Fibroblast of lung (primary cell): ENCODE measurements around the gene KIAA1217. TPM values are rescaled to one million over a fixed set of nuclear protein-coding genes. Genes with fewer than 3 reads are reported as not detected.

Experiments
- DNase-seq, 2 donors: peaks; one replicate each; pipeline versions ENCODE4 v3.0.0 to v3.0.0-alpha.2; 2010; ENCODE audit warnings: low read depth in 2 of 2
- H2AFZ ChIP-seq: 2 replicates; pipeline ENCODE4 v1.5.1; 2012; ENCODE audit warnings: low read length, control low read depth, inconsistent platforms
- H3K27ac ChIP-seq: 2 replicates; pipeline ENCODE4 v1.5.1; 2011; ENCODE audit warnings: low read length, control low read depth; ENCODE audit not compliant: insufficient read depth
- H3K27me3 ChIP-seq: 2 replicates; pipeline ENCODE4 v1.5.1; 2011; ENCODE audit warnings: mild to moderate bottlenecking, low read length; ENCODE audit not compliant: control insufficient read depth, insufficient read depth
- H3K36me3 ChIP-seq: 2 replicates; pipeline ENCODE4 v1.5.1; 2011; ENCODE audit warnings: low read length; ENCODE audit not compliant: control insufficient read depth, insufficient read depth
- H3K4me1 ChIP-seq: 2 replicates; pipeline ENCODE4 v1.5.1; 2011; ENCODE audit warnings: low read length; ENCODE audit not compliant: control insufficient read depth, insufficient read depth; ENCODE audit errors: extremely low read depth
- H3K4me2 ChIP-seq: 2 replicates; pipeline ENCODE4 v1.5.1; 2011; ENCODE audit warnings: low read length, control low read depth; ENCODE audit not compliant: insufficient read depth; ENCODE audit errors: extremely low read depth
- H3K4me3 ChIP-seq, 4 experiments: fragments of 200-600 bp in 1 of 4; sonication (generic) in 1 of 4; replicated peaks in 1 of 4; 2 replicates each; pipeline ENCODE4 v1.5.1; 2011 to 2016; ENCODE audit warnings: low read length in 4 of 4, low read depth in 3 of 4, mild to moderate bottlenecking in 3 of 4, control low read depth in 2 of 4, inconsistent platforms in 1 of 4, mixed read lengths in 1 of 4; ENCODE audit not compliant: insufficient read depth in 1 of 4; ENCODE audit errors: control extremely low read depth in 1 of 4
- H3K79me2 ChIP-seq: 2 replicates; pipeline ENCODE4 v1.5.1; 2012; ENCODE audit warnings: mild to moderate bottlenecking, low read length, inconsistent platforms; ENCODE audit not compliant: control insufficient read depth, insufficient read depth
- H3K9ac ChIP-seq: 2 replicates; pipeline ENCODE4 v1.5.1; 2011; ENCODE audit warnings: mild to moderate bottlenecking, low read length, control low read depth; ENCODE audit not compliant: insufficient read depth
- H3K9me3 ChIP-seq: 2 replicates; pipeline ENCODE4 v1.5.1; 2012; ENCODE audit warnings: low read depth, low read length; ENCODE audit not compliant: control insufficient read depth, insufficient read depth
- H4K20me1 ChIP-seq: 2 replicates; pipeline ENCODE4 v1.5.1; 2011; ENCODE audit warnings: low read length; ENCODE audit not compliant: control insufficient read depth, insufficient read depth; ENCODE audit errors: extremely low read depth
- EZH2 ChIP-seq: IDR thresholded peaks from 2 replicates; pipeline ENCODE4 v1.5.1; 2012; ENCODE audit warnings: low read length, control low read depth, mild to moderate bottlenecking; ENCODE audit errors: missing control alignments
- polyA plus RNA-seq, 2 donors: library from polyadenylated mRNA; depleted of rRNA in 1 of 2; stranded (reverse) in 1 of 2; unstranded in 1 of 2; fragments of >200 nt; gene quantifications; 2 replicates each; pipeline ENCODE4 v1.2.1, GENCODE V29; 2011 to 2012; ENCODE audit warnings: missing spikeins in 1 of 2
- total RNA-seq: library from RNA; depleted of rRNA; stranded (reverse); fragments of >200 nt; gene quantifications from 2 replicates; pipeline ENCODE4 v1.2.1, GENCODE V29; 2014
- TF ChIP-seq, protein P1 (sequence below), 2 donors: IDR thresholded peaks in 1 of 2; conservative IDR thresholded peaks in 1 of 2; 1 replicate in 1 of 2; 2 replicates in 1 of 2; pipeline ENCODE4 v1.5.1; 2011 to 2012; ENCODE audit warnings: low read length in 2 of 2, control low read depth in 1 of 2, inconsistent platforms in 1 of 2, low read depth in 1 of 2, mild to moderate bottlenecking in 1 of 2

The KIAA1217 gene
- total and polyA plus RNA-seq, 2 donors (not counting 1 experiment from before 2014, with no cell fraction given) = 0.92 to 1.5 TPM

DNA sequence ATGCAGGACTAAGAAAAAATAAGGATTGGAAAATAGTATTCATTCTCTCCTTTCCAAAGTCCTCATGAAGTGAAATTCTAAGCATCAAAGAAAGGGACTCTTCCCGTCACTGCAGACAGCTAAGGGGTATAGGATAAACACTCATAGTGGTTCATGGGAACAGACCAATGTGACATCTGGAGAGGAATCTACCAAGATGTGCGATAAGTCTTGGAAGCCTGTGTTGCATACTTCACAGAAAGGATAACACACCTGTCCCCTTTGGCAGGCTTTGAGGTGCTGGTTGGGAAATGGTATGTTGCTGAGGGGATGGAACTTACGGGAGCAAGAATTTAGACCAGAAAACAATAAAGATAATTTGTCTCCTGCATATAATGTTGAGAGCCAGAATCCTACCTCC is 266.7 kb downstream of the KIAA1217 start:
- H3K79me2 ChIP-seq = no peaks in the 10 kb centered on the region
- no peak overlapping the region for H3K27ac ChIP-seq
- H4K20me1 ChIP-seq = no peaks in the 10 kb centered on the region
- H3K27me3 ChIP-seq = no peaks in the 10 kb centered on the region
- no peak overlapping the region for H3K4me2 ChIP-seq
- H3K9me3 ChIP-seq = no peaks in the 10 kb centered on the region
- H3K9ac ChIP-seq = no peak overlapping the region
- H3K4me3 ChIP-seq = no peak overlapping the region
- no peaks in the 10 kb centered on the region for H3K4me1 ChIP-seq
- no peak for DNase-seq
- H3K36me3 ChIP-seq = no peaks in the 10 kb centered on the region
- TF ChIP-seq EZH2 = no peak
- TF ChIP-seq, protein P1, sequence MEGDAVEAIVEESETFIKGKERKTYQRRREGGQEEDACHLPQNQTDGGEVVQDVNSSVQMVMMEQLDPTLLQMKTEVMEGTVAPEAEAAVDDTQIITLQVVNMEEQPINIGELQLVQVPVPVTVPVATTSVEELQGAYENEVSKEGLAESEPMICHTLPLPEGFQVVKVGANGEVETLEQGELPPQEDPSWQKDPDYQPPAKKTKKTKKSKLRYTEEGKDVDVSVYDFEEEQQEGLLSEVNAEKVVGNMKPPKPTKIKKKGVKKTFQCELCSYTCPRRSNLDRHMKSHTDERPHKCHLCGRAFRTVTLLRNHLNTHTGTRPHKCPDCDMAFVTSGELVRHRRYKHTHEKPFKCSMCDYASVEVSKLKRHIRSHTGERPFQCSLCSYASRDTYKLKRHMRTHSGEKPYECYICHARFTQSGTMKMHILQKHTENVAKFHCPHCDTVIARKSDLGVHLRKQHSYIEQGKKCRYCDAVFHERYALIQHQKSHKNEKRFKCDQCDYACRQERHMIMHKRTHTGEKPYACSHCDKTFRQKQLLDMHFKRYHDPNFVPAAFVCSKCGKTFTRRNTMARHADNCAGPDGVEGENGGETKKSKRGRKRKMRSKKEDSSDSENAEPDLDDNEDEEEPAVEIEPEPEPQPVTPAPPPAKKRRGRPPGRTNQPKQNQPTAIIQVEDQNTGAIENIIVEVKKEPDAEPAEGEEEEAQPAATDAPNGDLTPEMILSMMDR (conservative IDR thresholded peaks at IDR 0.05 in 1 of 2, IDR thresholded peaks at IDR 0.05 in 1 of 2; ENCODE audit: low read depth in 1 of 2, low read length in 2 of 2) = no peak
- H2AFZ ChIP-seq = no peak overlapping the region

GRCh38 chr10:24476913-24477701 is 268.2 kb downstream of the KIAA1217 start:
- Histone ChIP-seq H3K36me3 (no peaks in the 10 kb centered on the region), H3K9ac (no peak overlapping the region), H3K4me3 (no peak overlapping the region), H3K4me2 (no peak overlapping the region), H2AFZ (no peak overlapping the region), H3K27ac (no peak overlapping the region), H3K27me3 (no peaks in the 10 kb centered on the region), H3K79me2 (no peaks in the 10 kb centered on the region), H4K20me1 (no peaks in the 10 kb centered on the region), H3K9me3 (no peaks in the 10 kb centered on the region), H3K4me1 (no peaks in the 10 kb centered on the region)
- TF ChIP-seq EZH2 = no peak
- TF ChIP-seq, protein P1 (conservative IDR thresholded peaks at IDR 0.05 in 1 of 2, IDR thresholded peaks at IDR 0.05 in 1 of 2; ENCODE audit: low read depth in 1 of 2, low read length in 2 of 2) = no peak
- no peak for DNase-seq

GRCh38 chr10:24477915-24478314 is 269.0 kb downstream of the KIAA1217 start:
- Histone ChIP-seq H4K20me1 (no peaks in the 10 kb centered on the region), H3K79me2 (no peaks in the 10 kb centered on the region), H3K27ac (no peak overlapping the region), H3K4me3 (no peak overlapping the region), H3K9ac (no peak overlapping the region), H3K27me3 (no peaks in the 10 kb centered on the region), H3K4me2 (no peak overlapping the region), H3K9me3 (no peaks in the 10 kb centered on the region), H3K4me1 (no peaks in the 10 kb centered on the region), H3K36me3 (no peaks in the 10 kb centered on the region), H2AFZ (no peak overlapping the region)
- TF ChIP-seq, protein P1 (conservative IDR thresholded peaks at IDR 0.05 in 1 of 2, IDR thresholded peaks at IDR 0.05 in 1 of 2; ENCODE audit: low read depth in 1 of 2, low read length in 2 of 2) = no peak
- TF ChIP-seq EZH2 = no peak
- no peak for DNase-seq
